AG09319 (cell line): ENCODE data around the gene ZIC4.

ENCODE experiments used
- DNase-seq: peaks from one replicate; pipeline ENCODE4 v3.0.0-alpha.2; 2010; ENCODE audit warnings: low read depth; ENCODE audit errors: extremely low read depth
- CTCF ChIP-seq: IDR thresholded peaks from 2 replicates; pipeline ENCODE4 v1.5.1; 2011; ENCODE audit warnings: low read depth, mild to moderate bottlenecking, inconsistent platforms, low read length, moderate library complexity

The ZIC4 gene

GRCh38 chr3:147426931-147427330, 20.6 kb upstream of the ZIC4 start:
- no peak for DNase-seq
- TF ChIP-seq CTCF, result no peak

GRCh38 chr3:147425388-147425850, 19.1 kb upstream of the ZIC4 start:
- TF ChIP-seq CTCF, result no peak
- no peak for DNase-seq

- DNase-seq, result no peak
- no peak for TF ChIP-seq CTCF
Observed at GRCh38 chr3:147424581-147425387, 18.4 kb upstream of the ZIC4 start.

DNA sequence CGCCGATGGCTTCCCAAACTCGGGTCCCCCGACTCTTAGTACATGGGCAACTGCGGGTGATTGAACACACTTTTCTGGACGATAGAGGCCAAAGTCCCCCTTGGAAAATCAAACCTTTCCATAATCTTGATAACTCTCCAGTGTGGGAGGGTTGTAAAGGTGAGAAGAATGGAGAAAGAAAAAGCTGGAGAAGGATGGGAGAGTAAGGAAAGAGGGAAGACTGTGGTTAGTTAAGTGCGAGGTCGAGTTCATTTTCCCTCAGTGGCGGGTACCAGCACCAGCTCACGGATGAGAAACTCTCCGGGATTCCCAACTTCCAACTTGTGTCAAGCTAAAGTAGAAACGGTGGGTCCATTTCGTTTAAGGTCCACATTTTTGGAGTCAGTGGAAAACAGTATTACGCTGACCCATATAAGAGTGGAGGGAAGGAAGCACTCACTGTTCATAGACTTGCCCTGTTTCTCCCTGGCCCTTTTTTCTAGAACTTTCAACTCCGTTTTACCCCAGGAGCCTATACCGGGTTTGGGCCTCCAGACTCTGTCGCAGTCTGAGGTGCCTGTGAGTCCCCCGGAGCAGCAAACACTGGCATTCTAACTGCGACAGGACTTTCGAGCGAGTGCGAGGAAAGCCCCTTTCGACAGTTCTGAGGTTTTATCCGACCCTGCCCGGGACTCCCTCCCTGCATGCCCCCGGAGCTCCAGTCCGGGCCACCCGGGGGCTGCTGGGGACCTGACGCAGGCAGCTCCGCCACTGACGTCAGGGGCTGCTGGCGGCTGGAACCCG, 17.6 kb upstream of the ZIC4 start:
- DNase-seq, result no peak
- no peak for TF ChIP-seq CTCF

DNA sequence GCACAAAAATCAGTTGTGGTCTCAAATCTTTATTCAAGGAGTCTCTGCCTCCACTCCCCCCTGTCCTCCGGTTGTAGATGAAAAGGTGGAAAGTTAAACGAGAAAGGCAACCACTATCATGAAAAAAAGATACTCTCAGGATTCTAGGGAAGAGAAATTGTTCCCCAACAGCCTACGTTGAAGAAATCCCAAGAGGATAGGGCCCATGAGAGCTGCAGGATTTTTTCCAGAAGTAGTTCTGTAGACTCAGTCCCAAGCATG, 17.1 kb upstream of the ZIC4 start:
- TF ChIP-seq CTCF, result no peak
- no peak for DNase-seq

GRCh38 chr3:147422601-147423536, 16.5 kb upstream of the ZIC4 start:
- no peak for TF ChIP-seq CTCF
- DNase-seq, result no peak
